ENCODE measurements around the gene UTS2R.
A peak's percentile ranks its signal among the peaks of the same experiment; 100 is the strongest.

The UTS2R gene

DNA sequence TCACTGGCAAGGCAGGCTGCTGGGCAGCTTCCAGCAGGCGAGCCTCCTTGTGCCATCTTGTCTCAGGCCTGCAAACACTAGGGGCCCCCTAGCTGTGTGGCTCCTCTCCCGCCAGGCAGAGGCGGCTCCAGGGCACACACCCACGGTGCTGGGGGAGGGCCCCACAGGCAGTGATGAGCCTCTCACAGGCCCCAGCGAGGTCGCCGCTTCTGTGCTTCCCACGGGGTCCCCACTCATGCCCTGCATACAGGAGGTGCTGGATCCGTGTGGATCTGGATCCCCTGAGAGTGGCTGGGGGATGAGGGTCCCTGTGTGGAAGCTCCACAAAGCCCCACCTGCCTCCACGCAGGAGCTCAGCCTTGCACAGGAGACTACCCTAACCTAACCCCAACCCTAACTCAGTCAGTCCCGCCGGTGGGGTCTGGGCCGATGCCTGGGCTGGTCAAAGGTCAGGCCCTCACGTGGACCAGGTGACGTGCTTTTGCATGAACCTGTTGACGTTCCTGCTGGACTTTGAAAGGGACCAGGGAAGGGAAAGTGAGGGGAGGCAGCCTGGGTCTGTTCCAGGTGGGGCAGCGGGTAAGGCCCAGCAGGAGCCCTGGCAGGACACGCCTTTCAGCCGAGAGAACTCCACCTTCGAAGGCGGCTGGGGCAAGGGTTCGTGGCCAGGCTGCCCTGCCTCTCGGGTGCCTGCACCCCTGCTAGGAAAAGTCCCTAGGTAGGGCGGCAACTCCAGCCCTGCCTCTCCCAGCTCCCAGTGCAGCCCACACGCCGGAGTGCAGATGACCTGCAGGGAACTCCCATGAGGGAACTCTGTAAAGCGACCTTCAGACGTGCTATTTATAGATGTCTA is 43.2 kb upstream of the UTS2R start:
- Histone ChIP-seq H3K4me1 (ENCODE audit: low read depth, poor library complexity, severe bottlenecking) (peaks cover 56% of the 10 kb centered on the region), H3K79me2 (ENCODE audit: insufficient read depth, low read depth) (no peaks in the 10 kb centered on the region), H3K27ac (no peak overlapping the region), H3K9ac (no peak overlapping the region), H3K36me3 (ENCODE audit: insufficient read depth) (no peaks in the 10 kb centered on the region), H3K4me3 (IDR thresholded peaks at IDR 0.05; ENCODE audit: insufficient read depth, low read depth, low read length) (no peak overlapping the region), H2AFZ (ENCODE audit: low read depth) (no peak overlapping the region), H3K4me2 (no peak overlapping the region), H4K20me1 (ENCODE audit: insufficient read depth) (no peaks in the 10 kb centered on the region), H3K27me3 (ENCODE audit: insufficient read depth, low read depth) (no peaks in the 10 kb centered on the region)
- TF ChIP-seq, protein P1, sequence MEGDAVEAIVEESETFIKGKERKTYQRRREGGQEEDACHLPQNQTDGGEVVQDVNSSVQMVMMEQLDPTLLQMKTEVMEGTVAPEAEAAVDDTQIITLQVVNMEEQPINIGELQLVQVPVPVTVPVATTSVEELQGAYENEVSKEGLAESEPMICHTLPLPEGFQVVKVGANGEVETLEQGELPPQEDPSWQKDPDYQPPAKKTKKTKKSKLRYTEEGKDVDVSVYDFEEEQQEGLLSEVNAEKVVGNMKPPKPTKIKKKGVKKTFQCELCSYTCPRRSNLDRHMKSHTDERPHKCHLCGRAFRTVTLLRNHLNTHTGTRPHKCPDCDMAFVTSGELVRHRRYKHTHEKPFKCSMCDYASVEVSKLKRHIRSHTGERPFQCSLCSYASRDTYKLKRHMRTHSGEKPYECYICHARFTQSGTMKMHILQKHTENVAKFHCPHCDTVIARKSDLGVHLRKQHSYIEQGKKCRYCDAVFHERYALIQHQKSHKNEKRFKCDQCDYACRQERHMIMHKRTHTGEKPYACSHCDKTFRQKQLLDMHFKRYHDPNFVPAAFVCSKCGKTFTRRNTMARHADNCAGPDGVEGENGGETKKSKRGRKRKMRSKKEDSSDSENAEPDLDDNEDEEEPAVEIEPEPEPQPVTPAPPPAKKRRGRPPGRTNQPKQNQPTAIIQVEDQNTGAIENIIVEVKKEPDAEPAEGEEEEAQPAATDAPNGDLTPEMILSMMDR (conservative IDR thresholded peaks at IDR 0.05; ENCODE audit: low read depth, low read length), result no peak

DNA sequence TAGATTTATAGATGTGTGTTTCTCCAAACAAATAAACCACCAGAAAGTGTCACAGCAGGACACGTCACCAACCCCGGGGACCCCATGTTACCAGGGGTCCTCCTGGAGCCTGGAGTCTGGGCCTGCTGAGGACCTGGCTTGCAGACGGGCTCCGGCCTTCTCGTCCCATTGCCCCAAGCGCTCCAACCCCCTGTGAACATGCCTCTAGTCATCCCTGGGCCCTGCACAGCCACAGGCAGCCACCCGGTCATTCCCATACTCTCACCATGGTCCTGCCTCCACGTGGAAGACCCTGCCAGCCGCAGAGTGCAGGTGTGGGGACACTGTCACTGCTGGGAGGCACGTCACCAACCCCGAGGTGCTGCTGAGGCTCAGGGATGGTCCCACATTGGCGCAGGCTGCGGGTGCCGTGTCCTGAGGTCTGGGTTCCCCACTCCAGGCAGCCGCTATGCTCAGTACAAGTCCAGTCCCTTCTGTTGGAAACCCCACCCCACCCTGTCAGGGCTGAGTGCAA is 42.5 kb upstream of the UTS2R start:
- TF ChIP-seq, protein P1 (conservative IDR thresholded peaks at IDR 0.05; ENCODE audit: low read depth, low read length), result no peak
- Histone ChIP-seq H3K36me3 (ENCODE audit: insufficient read depth) (no peaks in the 10 kb centered on the region), H3K4me2 (no peak overlapping the region), H3K27me3 (ENCODE audit: insufficient read depth, low read depth) (no peaks in the 10 kb centered on the region), H4K20me1 (ENCODE audit: insufficient read depth) (no peaks in the 10 kb centered on the region), H2AFZ (ENCODE audit: low read depth) (no peak overlapping the region), H3K27ac (no peak overlapping the region), H3K4me3 (IDR thresholded peaks at IDR 0.05; ENCODE audit: insufficient read depth, low read depth, low read length) (no peak overlapping the region), H3K4me1 (ENCODE audit: low read depth, poor library complexity, severe bottlenecking) (peaks cover 52% of the 10 kb centered on the region), H3K79me2 (ENCODE audit: insufficient read depth, low read depth) (no peaks in the 10 kb centered on the region), H3K9ac (no peak overlapping the region)

DNA sequence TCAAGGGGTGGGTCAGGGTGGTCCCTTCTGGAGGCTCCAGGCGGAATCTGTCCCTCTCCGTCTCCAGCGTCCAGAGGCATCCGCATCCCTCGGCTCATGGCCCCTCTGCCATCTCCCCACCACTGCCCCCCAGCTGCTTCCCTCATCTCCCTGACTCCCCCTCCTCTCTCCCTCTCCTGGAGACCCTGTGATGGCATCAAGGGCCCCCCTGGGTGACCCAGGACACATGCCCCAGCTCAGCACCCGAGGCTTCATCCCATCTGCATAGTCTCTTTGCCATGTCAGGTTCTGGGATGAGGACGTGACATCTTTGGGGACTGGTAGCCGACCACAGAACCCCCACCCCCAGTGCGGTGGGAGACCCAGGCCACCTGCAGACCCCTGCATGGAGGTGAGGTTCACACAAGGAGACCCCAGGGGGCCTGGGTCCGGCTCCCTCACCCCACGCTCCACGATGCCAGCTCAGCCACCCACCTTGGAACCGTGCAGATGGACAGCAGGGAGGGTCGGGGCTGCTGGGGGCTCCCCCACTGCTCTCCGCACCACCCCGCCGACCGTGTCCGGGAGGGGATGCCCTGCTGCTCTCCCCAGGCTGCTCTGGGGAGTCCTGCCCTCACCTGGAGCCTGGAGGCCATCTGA is 41.8 kb upstream of the UTS2R start:
- H3K27me3 ChIP-seq (ENCODE audit: insufficient read depth, low read depth), result no peaks in the 10 kb centered on the region

More for the DNA sequence above, 41.8 kb upstream of the UTS2R start:
- H3K79me2 ChIP-seq (ENCODE audit: insufficient read depth, low read depth), result no peaks in the 10 kb centered on the region
- TF ChIP-seq, protein P1 (conservative IDR thresholded peaks at IDR 0.05; ENCODE audit: low read depth, low read length), result no peak
- no peak overlapping the region for H3K9ac ChIP-seq
- H4K20me1 ChIP-seq (ENCODE audit: insufficient read depth), result no peaks in the 10 kb centered on the region
- peak overlapping the region; percentile 24; the same call in 1 of the 2 replicates for H2AFZ ChIP-seq (ENCODE audit: low read depth)
- H3K36me3 ChIP-seq (ENCODE audit: insufficient read depth), result no peaks in the 10 kb centered on the region
- H3K4me3 ChIP-seq (IDR thresholded peaks at IDR 0.05; ENCODE audit: insufficient read depth, low read depth, low read length), result no peak overlapping the region
- H3K4me2 ChIP-seq, result peak overlapping the region; percentile 76
- no peak overlapping the region for H3K27ac ChIP-seq
- H3K4me1 ChIP-seq (ENCODE audit: low read depth, poor library complexity, severe bottlenecking), result peaks cover 53% of the 10 kb centered on the region

Measured in KMS-11 (cell line).